ENCODE results near the gene COLEC12. TPM values are rescaled to one million over a fixed set of nuclear protein-coding genes. Genes with fewer than 3 reads are reported as not detected.

Gene COLEC12
- total RNA-seq, 2 experiments from 2014 or later, result not detected

GRCh38 chr18:369224-370015 is 131.1 kb downstream of the COLEC12 start:
- ChIA-PET POLR2A (no interaction called here), CTCF (no interaction called here)

- CTCF ChIA-PET, result no interaction called here
These were observed 133.9 kb downstream of the COLEC12 start for GRCh38 chr18:366466-367061.

GRCh38 chr18:365651-366050 is 134.8 kb downstream of the COLEC12 start:
- CTCF ChIA-PET, result no interaction called here
- POLR2A ChIA-PET, result no interaction called here

More at GRCh38 chr18:366466-367061, 133.9 kb downstream of the COLEC12 start:
- POLR2A ChIA-PET, result no interaction called here

- CTCF ChIA-PET, result no interaction called here
These were observed 136.2 kb downstream of the COLEC12 start for GRCh38 chr18:364256-364826.

GRCh38 chr18:363301-364085 is 137.0 kb downstream of the COLEC12 start:
- ChIA-PET POLR2A (no interaction called here), CTCF (no interaction called here)

More at GRCh38 chr18:364256-364826, 136.2 kb downstream of the COLEC12 start:
- POLR2A ChIA-PET, result no interaction called here

GRCh38 chr18:362311-363290 is 137.9 kb downstream of the COLEC12 start:
- CTCF ChIA-PET, result no interaction called here

GRCh38 chr18:361941-362310 is 138.6 kb downstream of the COLEC12 start:
- CTCF ChIA-PET, result no interaction called here
- POLR2A ChIA-PET, result no interaction called here

More at GRCh38 chr18:362311-363290, 137.9 kb downstream of the COLEC12 start:
- POLR2A ChIA-PET, result no interaction called here

GRCh38 chr18:361100-361732 is 139.3 kb downstream of the COLEC12 start:
- POLR2A ChIA-PET, result no interaction called here
- CTCF ChIA-PET, result no interaction called here

- ChIA-PET POLR2A (no interaction called here), CTCF (no interaction called here)
These were observed 139.8 kb downstream of the COLEC12 start for GRCh38 chr18:360676-361075.

GRCh38 chr18:356778-357177 is 143.7 kb downstream of the COLEC12 start:
- CTCF ChIA-PET, result no interaction called here

GRCh38 chr18:355678-356077 is 144.8 kb downstream of the COLEC12 start:
- POLR2A ChIA-PET, result no interaction called here
- CTCF ChIA-PET, result no interaction called here

More at GRCh38 chr18:356778-357177, 143.7 kb downstream of the COLEC12 start:
- POLR2A ChIA-PET, result no interaction called here

GRCh38 chr18:354471-354870 is 146.0 kb downstream of the COLEC12 start:
- ChIA-PET CTCF (no interaction called here), POLR2A (no interaction called here)

- ChIA-PET POLR2A (no interaction called here), CTCF (no interaction called here)
These were observed 146.5 kb downstream of the COLEC12 start for GRCh38 chr18:354003-354402.

- ChIA-PET POLR2A (no interaction called here), CTCF (no interaction called here)
These were observed 148.1 kb downstream of the COLEC12 start for GRCh38 chr18:352438-352837.

- ChIA-PET POLR2A (no interaction called here), CTCF (interaction anchor here (1.4 kb wide), 1 partner anchor 58 kb away, joined by 3 read pairs; no protein-coding TSS in a partner anchor)
These were observed 149.4 kb downstream of the COLEC12 start for GRCh38 chr18:350953-351572.

- POLR2A ChIA-PET, result no interaction called here
- CTCF ChIA-PET, result no interaction called here
These were observed 153.9 kb downstream of the COLEC12 start for GRCh38 chr18:346600-346999.

GRCh38 chr18:341102-341501 is 159.4 kb downstream of the COLEC12 start:
- CTCF ChIA-PET, result no interaction called here
- POLR2A ChIA-PET, result no interaction called here

GRCh38 chr18:340044-340443 is 160.5 kb downstream of the COLEC12 start:
- ChIA-PET POLR2A (no interaction called here), CTCF (no interaction called here)

- POLR2A ChIA-PET, result no interaction called here
- CTCF ChIA-PET, result no interaction called here
These were observed 161.3 kb downstream of the COLEC12 start for GRCh38 chr18:339200-339599.
